Measurements from ENCODE around the gene SLC39A13.
A peak's percentile ranks its signal among the peaks of the same experiment; 100 is the strongest.

The SLC39A13 gene

DNA sequence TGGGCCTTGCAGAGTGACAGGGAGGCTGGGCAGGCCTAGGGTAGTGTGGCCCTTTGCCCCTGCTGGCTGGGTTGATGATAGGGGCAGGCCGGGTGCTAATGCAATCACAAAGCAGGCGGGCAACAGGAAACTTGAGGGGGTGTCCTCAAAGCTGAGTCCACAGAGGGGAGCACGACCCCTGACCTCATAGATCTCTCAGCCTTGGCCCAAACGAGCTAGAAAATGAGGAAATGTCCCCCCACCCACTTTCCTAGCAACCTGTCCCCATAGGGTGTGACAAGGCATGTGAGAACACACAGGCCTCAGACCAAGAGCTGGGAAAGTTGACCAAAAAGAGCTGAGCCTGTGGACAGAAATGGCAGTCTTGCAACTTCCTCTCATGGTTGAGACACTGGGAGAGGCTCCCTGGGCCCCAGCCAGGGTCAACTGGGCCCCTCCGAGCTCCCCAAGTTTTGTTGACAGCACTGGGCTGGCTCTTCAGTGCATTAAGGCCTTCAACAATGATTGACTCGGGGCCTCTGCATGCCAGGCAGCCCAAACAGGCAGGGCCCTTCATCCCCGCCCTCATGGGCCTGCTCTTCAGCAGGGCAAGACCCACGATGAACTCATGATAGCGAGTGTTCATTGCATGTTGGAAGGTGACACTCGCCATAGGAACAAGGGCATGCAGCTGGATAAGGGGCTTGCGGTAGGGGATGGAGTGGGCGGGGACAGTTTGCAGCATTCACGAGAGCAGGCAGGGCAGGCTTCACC, 20.3 kb upstream of the SLC39A13 start:
- peak; percentile 65 for DNase-seq

DNA sequence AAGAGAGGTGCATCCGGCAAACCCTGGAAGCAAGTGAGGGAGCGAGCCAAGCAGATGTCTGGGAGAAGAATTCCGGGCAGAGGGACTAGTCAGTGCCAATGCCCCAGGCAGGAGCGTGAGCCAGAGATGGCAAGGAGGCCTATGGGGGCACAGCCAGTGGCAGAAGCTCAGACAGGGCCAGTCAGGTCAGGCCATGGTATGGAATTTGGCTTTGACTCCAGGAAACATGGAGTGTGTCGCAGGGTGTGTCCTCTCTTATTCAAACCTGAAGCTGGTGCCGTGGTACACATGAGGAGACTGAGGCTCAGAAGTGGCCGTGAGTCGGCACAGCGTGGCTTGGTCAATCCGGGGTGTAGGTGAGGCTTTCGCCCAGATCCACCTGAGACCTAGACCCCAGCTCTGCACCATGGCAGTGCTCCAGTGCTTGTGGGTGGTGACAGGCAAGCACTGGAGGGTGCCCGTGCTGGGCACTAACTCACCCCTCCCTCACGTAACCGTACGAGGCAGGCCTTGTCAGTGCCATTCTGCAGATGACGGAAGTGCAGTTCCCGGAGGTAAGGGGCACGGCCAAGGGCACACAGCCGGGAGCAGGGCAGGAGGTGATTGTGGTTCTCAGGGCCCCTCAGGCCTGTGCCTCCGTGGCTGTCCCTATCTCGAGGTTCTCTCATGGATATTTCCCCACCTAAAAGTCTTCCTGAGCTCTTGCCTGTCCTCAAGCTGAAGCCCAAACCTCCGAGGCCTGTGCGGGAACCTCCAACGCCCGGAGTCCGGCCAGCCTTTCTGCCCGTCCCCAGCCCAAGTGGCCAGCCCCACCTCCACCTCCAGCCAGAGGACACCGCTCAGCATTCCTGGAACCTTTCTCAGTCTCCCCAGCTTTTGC, 19.5 kb upstream of the SLC39A13 start:
- no peak for DNase-seq

GRCh38 chr11:47389577-47390421, 18.6 kb upstream of the SLC39A13 start:
- no peak for DNase-seq

- DNase-seq, result no peak
Measured at GRCh38 chr11:47390422-47390760, 18.0 kb upstream of the SLC39A13 start.

GRCh38 chr11:47391077-47391583, 17.3 kb upstream of the SLC39A13 start:
- DNase-seq, result no peak

- DNase-seq, result no peak
Measured at GRCh38 chr11:47391711-47392432, 16.5 kb upstream of the SLC39A13 start.

DNA sequence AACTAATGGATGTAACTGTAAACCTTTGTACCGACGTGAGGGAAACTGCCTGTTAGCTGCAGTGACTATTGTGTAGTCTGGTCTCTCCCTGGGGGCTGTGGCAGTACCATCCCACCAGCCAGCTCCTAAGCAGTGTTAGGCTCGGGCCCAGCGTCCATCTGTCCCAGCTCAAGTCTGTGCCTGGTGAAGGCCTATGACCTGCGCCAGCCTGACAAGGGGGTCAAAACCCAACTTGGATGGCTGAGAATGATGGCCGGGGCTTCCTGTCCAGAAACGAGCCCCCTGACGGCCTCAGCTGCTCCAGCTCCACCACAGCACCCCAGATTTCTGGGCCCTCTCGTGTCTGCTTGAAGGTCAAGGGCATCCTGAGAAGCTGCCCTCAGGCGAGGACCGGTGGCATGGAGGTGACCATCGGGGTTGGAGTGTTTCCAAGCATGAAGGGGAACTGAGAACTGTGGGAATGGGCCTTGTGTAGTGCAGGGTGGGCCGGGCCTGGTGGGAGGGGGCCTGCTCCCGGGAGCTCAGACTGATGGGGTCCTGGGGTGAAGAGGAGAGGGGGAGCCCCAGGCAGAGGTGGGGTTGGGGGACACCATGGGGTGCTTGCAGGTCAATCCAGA, 15.7 kb upstream of the SLC39A13 start:
- no peak for DNase-seq

GRCh38 chr11:47393163-47394049, 15.0 kb upstream of the SLC39A13 start:
- peak; percentile 55 for DNase-seq

- DNase-seq, result no peak
Measured at GRCh38 chr11:47394050-47394321, 14.4 kb upstream of the SLC39A13 start.

GRCh38 chr11:47394322-47395222, 13.8 kb upstream of the SLC39A13 start:
- peak; percentile 86 for DNase-seq

DNA sequence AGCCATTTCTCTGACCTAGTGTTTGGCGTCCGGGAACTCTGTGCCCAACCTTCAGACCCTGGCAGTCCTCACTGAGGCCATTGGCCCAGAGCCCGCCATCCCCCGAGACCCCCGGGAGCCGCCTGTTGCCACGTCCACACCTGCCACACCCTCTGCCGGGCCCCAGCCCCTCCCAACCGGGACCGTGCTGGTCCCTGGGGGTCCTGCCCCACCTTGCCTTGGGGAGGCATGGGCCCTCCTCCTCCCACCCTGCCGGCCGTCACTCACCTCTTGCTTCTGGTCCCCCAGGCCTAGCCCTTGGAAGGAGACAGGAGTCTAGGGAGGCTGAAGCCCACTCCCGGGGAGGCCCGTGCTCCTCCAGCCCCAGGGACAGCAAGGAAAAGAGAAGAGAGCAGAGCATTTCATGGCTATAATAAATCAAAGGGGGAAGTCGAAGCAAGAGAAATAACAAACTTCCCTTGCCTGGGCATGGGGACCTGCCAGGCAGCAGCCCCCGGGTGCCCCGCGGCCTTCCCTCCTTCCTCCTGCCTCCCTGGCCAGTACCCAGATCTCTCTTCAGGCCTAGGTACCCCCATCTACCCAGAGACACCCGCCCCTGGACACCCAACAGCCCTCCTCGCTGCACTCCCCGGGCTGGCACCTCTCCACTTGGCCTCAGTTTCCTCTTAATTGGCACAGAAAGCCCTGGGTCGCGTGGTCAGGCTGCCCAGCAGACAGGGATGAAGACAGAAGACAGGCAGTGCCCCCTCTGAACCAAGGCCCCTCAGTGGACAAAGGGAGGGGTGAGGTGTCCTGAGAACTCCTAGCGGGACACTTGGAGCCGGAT, 13.0 kb upstream of the SLC39A13 start:
- DNase-seq, result peak; percentile 25

- DNase-seq, result no peak
Measured at GRCh38 chr11:47396049-47396320, 12.4 kb upstream of the SLC39A13 start.

- DNase-seq, result no peak
Measured at GRCh38 chr11:47398011-47398410, 10.4 kb upstream of the SLC39A13 start.

GRCh38 chr11:47398551-47398950, 9.8 kb upstream of the SLC39A13 start:
- DNase-seq, result no peak

GRCh38 chr11:47399860-47400767, 8.3 kb upstream of the SLC39A13 start:
- peak; percentile 49 for DNase-seq

- DNase-seq, result peak; percentile 64
Measured at GRCh38 chr11:47400768-47401279, 7.6 kb upstream of the SLC39A13 start.

GRCh38 chr11:47403135-47403534, 5.3 kb upstream of the SLC39A13 start:
- no peak for DNase-seq

GRCh38 chr11:47403571-47403970, 4.8 kb upstream of the SLC39A13 start:
- DNase-seq, result no peak

Measured in hematopoietic multipotent progenitor cell treated with erythropoietin and hydrocortisone succinate and interleukin-3 and kit ligand, for 6 days (in vitro differentiated cells).